GM21390 (cell line): ENCODE measurements around the gene SLC6A11.

Experiments used
- ATAC-seq: cut with Tn5 transposase; IDR thresholded peaks from one replicate; pipeline ENCODE4 v1.9.1; 2021; ENCODE audit not compliant: unreplicated experiment

Gene SLC6A11

DNA sequence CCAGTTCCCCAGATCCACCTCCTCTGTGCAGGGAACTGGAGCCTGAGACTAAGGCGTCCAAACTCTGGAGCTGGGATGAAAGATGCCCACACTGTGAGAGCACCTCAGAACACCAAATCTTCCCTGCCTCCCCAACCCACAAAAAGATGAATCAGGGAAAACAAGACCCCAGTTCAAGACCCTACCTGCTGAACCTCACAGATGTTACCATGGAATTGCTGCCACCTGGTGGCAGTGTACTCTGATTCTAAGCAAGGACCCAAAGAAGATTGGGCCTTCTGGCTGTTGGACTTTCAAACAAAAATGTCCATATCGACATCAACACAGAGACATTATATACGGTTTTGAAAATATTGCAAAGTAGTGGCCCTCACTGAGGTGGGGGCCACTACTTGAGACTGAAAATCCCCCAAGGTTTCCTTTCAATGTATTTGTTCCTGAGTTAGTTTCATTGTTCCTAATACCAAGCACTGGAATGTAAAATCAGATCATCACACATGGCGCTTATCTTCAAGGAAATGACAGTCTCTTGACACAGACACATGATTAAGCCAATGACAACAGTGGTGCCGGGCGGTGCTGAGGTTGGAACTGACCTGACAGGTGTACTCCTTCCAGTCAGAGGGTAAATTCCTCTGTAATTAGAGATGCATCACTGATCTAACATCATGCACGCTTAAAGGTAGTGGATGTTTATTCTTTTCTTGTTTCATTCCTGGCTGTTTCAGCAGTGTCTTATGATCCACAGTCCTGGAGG is 67.6 kb downstream of the SLC6A11 start:
- ATAC-seq: no peak

DNA sequence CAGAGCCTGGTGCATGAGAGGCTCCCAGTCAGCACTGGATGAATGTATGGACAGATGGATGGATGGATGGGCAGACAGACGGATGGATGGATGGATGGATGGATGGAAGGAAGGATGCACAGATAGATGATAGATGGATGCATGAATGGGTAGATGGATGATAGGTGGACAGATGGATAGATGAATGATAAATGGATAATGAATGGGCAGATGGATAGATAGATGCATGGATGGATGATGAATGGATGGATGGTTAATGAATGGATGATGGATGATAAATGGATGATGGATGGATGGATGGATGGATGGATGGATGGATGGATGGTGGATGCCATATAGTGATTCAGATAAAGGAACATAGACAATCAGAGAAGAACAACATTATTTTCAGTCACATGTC is 71.0 kb downstream of the SLC6A11 start:
- no peak for ATAC-seq

DNA sequence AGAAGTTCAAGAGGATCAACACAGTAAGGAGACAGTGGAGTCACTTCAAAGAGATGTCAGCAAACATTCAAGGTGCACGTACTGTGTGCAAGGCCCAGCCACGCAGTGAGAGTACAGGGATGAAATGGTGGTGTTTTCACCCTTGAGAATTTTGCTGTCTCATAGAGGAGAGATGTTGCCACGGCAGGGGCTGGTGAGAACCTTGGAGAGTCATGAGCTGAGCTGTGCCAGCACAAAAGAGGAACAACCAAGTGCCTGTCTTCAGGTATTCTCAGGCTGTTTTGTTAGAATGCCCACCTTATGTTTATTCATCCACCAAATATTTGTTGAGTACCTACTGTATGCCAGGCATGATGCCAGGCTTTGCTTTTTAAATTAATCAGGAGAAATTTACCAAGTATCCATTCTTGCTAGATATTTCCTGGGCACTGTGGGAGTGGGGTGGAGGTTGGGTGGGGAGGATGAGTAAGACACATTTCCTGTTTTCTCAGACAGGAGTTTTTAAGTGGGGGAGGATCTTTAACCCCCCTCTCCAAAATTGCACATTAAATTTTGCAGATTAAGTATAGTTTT is 72.6 kb downstream of the SLC6A11 start:
- no peak for ATAC-seq

DNA sequence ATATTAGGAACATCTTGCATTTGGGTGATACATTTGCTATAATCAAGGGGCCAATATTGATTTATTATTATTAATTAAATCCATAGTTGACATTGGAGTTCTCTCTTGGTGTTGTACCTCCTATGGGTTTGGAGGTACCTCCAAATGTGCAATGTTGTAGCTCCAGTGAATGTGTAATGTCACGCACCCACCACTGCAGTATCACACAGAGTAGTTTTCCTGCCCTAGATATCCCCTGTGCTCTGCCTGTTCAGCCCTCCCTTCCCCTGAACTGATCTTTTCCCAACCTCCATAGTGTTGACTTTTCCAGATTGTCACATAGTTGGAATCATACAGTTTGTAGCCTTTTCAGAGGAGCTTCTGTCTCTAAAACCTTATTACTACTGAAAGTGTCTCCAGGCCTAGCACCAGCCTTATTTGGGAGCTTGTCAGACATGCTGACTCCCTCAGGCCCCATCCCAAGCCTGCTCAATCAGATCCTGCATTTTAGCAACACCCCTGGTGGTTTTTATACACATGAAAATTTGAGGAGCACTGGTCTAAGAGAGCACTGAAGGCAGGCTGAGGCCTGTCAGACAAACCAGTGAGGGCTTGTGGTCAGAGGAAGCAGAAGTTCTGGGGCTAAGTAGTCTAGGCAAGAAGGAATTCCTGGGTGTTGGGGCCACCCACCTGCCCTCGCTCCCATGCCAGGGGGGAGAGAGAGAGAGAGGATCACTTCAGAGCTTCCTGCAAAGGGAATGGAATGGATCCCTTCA is 73.4 kb downstream of the SLC6A11 start:
- no peak for ATAC-seq

DNA sequence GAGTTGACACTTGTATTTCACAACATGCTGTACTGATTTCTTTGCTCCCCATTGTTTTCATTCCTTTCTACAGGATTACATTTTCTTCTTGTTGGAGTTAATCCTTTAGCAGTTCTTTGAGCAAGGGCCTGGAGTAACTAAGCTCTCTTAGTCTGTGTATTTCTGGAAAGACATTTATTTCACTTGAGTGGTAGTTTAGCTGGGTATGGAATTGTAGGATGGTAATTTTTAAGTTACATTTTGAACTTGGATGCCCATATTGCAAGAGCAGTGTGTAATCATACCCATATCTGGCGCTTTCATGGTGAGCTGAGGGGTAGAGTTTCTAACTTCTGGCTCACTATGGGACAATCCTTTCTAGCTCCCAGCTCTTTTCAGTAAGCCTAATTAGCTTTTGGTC is 74.6 kb downstream of the SLC6A11 start:
- ATAC-seq: no peak

DNA sequence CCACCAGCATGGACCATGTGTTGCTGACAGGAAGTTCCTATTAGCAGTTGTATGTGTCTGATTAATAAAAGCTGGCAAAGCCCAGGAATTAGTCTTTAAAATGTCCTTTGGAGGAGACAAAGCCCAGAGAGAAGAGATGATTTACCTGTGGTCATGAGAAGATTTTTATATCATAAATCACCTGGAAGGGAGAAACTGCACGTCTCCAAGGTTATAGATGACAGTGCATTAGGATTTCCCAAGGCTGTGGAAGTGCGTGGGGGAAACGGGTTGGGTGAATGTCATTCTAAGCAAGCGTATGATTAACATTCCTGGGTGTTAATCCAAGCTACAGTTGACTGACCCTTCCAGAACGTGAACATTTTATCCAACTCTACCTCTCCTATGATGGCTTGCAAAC is 76.6 kb downstream of the SLC6A11 start:
- ATAC-seq: no peak

DNA sequence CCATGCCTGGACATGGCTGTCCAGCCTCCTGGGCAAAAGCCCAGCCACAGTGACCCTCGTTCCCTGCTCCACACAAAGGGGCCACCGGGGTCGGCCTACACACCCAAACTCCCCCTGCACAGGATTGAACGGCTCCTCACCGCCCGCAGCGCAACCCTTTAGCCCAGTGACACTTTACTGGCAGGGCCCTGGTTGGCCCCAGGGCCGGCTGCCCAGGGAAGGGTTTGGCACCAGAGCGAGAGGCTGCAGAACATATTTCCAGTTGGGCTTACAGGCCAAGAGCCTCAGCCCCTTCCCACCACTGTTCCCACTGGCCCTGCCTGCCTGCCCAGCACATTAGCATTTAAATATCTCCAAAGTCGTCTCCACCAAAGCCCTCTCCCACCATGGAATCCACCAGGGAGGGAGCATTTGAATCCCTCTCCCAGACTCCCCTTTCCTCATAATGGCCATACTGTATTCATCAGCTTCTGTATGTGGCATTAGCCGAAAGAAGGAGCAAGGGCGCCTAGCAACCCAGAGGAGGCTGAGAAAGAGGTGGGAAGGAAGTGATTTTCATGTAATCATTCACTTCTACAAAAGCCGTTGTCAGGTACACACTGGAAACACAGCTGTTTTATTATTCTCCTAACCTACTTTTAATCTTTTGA is 85.4 kb downstream of the SLC6A11 start:
- no peak for ATAC-seq

DNA sequence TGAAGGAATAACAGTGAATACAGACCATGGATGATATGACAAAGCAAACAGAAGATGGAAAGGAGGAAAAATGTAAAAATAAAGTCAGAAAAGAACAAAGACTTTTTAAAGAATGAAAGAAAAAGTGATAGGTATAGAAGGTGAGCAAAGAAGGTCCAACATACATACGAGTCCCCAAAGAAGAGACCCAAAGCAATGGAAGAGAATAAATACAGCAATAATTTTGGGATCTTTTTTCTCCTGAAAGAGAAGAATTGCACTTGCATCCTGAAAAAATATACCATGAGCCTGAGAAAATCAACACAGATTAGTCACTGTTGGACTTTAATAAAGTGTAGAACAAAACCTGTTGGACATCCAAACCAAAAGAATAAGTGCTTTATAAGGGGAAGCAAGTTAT is 91.2 kb downstream of the SLC6A11 start:
- ATAC-seq: no peak

DNA sequence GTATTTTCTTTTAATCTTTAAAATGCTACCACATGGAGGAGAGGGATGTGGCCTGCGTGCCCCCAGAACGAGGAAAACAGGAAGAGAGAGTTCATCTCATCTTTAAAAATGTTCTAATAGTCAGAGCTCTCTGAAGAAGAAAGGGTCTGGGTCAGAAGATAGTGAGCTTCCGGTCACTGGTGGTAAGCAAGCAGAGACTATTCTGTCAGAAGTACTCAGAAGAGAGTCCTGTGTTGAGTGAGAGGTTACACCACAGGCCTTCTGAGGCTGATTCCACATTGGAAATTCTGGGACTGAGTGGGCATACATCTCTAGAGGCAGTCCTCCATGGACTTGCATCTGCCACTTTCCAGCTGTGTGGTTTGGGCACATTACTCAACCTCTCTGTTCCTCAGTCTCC is 94.3 kb downstream of the SLC6A11 start:
- ATAC-seq: no peak

DNA sequence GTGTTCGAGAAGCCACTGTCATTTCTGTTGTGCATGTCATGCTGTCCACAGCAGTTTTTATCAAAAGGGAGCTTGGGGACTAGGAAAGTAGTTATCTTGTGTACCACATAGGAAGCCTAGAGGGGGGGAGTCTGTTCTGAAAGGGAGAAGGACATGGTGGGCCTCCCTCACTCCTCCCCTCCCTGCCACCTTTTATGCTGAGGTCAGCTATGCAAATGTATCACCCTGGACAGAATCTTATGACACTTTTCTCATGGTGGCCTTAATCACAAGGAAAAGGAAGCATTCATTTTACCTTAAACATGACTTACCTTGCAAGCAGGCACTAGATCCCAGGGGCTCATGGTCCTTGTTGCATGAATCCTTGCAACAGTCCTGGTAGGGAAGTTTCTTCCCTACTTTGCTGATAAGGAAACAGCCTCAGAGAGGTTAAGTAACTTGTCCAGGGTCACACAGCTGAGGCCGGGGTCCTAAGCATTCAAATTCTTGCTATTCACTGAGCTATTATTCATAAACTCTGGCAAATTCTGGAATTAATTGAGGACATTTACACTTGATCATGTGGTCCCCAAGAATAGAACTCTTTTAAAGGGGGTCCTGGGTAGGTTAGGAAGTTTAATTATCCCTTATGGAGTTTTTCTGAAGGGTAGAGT is 95.4 kb downstream of the SLC6A11 start:
- no peak for ATAC-seq

DNA sequence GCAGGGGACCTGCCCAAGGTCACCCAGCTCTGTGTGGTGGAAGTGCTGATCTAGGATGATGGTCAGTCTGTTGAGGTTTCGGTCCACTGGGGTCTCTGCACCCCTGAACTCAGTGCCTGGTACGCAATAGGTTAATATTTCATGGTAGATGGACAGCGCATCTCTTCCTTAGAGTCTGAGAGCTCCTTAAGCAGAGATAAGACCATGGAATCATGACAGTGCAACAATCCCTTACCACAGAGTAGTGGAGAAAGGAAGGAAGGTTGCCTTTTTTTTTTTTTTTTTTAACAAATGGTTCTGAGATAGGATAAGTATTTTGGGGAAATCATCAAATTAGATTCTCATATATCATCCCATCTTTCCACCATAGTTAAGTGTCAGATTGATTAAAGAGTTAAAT is 96.8 kb downstream of the SLC6A11 start:
- ATAC-seq: no peak

DNA sequence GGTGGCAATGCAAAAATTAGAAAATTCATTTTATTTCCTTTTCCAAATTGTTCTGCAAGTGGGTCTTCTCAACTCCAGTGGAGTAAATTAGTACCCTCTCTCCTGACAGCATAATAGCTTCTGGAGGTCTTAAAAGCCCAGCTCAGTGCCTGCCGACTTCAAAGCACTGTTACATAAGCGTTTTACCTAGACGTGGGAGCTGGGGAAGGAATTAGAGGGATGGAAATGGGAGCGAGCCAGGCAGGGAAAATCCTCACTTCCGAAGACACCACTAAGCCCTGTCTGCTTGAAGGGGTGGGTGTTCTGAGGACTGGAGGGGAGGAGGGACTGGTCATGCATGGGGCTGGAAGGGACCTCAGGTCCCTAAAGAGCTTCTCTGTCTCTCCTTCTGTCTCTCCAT is 99.3 kb downstream of the SLC6A11 start:
- no peak for ATAC-seq

DNA sequence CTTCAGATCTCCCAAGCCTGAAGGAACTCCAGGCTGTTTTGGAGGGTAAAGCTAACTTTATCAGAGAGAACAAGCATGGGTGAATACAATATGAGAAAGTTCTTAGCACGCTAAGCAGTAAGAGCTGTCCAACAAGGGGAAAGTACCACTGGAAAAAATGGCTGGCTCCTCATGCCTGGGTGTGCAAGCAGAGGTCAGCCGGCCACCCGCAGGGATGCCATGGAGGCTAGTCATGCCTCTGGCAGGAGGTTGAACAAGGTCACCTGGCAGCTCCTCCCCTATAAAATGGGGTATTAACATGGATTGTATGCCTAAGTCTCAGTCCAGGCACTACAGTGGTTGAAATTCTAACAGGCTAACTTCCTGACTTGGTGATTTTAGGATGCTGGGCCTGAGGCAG is 101.1 kb downstream of the SLC6A11 start:
- no peak for ATAC-seq

DNA sequence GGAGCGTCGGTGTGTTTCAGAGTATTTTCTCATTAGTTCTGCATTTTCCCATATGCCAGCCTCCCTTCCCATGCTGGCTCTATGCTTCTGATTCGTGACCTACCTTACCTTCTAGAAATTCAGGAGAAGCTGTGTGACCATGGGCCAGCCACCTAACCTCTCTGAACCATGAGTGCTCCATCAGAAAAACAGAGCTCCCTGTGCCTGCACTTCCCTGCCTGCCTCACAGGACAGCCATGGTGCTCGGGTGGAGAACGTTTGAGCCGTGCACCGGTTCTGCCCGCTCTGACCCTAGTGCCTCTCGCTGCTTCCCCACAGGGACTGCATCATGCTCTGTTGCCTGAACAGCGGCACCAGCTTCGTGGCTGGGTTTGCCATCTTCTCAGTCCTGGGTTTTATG is 102.0 kb downstream of the SLC6A11 start:
- no peak for ATAC-seq

DNA sequence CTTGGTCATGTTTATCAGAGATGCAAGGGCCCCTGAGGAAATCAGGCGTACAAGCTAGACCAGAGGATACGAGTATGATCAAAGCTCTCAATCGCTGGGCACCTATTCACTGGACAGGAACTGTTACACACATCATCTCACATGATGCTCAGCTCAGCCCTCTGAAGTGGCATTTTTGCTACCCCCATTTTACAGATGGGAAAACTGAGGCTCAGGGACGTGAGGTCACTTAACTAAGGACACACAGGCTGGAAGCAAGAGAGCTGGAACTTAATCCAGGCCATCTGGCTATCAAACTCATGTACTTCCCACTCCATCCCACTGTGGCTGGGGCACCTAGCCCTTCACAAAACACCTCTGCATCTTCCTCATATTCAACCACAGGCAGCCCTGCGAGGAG is 103.6 kb downstream of the SLC6A11 start:
- no peak for ATAC-seq

DNA sequence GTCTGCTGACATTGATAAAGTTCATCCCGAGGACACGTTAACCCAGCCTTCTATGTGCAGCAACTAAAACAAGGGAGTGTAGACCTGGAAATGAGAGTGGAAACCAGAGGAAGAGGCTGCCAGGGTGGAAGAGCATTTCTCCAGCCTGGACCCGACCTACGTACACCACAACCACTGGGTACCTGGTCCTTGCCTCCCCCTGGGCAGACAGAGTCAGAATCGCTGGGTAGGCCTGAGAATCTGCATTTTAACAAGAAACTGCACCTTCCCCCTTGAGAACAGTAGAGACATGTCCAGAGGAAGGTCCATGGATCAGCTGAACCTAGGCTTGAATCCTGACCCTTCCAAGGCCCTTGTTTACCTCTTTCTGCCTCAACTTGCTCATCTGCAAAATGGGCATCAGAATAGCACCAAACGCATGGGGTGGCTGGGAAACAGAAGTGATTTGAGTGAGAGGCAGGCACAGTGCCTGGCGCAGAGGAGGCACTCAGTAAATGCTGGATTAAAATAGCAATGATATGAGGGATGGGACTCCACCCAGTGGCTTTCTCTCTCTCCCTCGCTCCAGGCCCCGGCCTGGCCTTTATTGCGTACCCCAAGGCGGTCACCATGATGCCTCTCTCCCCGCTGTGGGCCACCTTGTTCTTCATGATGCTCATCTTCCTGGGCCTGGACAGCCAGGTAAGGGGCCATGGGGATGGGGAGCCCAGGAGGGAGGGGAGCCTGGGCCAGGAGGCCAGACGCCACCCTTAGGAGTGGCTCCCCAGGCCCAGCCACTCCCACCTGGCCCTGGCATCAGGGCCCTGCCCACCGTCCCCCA is 109.6 kb downstream of the SLC6A11 start:
- ATAC-seq: no peak

DNA sequence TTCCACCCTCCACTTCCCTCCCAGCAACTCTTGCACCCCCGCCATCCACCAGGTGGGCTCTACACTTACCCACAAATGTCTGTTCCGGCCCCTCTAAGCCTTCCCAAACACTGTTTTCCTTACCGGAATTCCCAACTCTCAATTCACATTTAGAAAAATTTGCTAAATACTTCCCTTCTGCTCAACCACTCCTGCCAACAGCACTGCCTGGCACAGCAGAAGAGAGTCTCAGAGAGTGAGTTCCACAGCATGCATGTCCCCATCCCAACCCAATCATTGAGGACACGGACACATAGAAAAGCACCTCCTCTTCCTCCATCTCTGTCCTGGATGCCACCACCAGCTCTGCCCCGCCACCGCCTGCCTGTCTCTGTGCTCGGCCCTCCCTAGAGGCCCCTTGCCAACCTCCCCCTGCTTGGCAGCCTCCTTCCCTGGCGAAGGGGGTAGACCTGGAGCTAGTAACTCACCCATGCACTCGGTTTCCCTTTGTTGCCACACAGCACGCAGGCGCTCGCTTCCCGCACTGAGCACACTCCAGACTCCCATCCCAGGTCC is 110.3 kb downstream of the SLC6A11 start:
- no peak for ATAC-seq

DNA sequence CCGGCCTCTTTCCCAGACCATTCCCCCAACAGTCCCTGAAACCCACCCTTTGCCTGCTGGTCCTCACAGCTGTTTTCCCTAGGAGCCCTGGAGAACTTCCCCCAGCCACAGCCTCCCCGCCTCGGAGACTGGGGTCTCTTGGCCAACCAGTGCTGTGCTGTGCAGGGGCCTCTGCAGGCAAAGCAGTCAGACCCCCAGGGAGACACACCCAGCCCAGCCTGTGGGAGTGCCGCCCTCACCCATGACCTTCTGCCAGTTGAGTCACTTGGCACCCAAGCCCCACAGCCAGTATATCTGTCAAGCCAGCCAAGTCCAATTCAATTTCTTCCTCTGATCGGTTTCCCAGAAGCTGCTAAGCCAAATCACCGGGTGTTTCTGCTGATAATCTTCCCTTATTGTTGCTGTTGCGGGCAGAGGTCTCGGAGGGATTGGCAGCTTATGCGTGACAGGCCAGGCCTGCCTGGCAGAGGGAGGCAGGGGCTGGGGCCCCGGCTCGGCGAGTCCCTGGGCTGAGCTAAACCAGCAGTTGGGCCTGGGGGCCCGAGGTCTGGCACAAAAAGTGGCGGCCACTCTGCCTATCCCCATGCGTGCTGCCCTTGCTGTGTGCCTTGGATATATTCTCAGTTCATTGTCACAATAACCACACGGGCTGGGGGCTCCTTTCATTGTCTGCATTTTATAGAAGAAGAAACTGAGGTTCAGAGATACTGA is 110.9 kb downstream of the SLC6A11 start:
- ATAC-seq: no peak

DNA sequence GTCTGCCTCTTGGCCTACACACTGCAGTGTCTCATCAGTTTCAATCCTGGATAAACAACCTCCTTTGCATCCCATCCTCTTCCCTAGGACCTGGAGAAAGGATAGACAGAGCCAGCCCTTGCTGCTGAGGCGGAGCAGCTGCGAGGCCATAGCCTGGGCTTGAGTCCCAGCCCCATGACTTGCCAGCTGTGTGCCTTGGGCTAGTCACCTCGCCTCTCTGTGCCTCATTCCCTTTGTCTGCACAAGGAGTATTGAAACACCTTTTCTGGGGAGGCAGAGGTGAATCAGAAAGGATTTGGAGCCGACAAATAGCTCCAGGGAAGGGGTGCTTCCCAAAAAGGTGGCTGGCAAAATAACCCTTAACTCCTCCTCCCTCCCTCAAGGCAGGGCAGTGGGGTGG is 111.5 kb downstream of the SLC6A11 start:
- no peak for ATAC-seq
